ENCODE data around the gene PELI3.

PELI3 gene

DNA sequence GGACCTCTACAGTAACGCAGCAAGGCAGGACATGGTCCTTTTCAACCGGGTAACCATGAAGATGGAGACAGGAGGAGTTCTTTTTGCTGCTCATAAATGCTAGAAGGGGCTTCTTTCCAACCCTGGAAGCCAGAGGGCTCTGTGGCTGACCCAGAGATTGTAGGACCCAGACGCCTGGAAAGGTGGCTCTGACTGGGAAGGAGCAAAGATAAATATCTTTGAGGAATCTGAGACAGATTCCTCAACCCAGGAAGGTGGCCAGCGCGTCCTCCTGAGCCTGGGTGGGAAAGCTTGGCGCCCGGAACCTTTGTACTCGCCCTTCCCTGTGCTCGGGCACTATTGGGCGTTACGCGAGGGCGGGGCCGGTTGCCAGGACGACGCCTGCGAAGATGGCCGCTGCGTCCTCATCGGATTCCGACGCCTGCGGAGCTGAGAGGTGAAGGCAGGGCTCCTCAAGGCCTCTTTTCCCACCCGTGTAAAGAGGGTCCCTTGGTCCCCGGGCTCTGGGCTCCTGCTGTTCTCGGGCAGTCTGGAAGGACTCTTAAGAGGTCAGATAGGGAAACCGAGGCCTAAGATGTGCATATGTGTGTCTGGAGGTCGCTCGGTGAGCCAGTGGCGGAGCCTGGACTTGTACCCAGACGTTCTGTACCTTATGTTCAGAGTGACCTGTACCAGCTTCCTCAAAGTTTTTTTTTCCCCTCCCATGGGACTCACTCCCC is 43.7 kb downstream of the PELI3 start, which contains the start of gene BBS1:
Gene BBS1 (plus strand): TSS at position 365 of the 719 bp plus-strand sequence. CDS start 25 bp downstream, at position 390.
- DNase-seq: peak; percentile 72

DNA sequence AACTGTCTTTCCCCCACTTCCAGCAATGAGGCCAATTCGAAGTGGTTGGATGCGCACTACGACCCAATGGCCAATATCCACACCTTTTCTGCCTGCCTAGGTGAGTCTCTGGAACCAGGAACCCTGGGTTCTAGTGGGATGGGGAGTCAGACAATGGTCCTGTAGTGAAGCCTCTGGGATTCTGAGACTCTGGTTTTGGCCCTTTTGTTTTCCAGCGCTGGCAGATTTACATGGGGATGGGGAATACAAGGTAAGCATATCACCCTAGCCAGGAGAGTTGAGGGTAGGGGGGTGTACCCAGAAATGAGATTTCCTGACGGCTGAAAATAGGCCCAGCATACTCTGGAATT is 44.3 kb downstream of the PELI3 start:
- no peak for DNase-seq

- no peak for DNase-seq
Observed at GRCh38 chr11:66523611-66524010, 56.9 kb downstream of the PELI3 start.

DNA sequence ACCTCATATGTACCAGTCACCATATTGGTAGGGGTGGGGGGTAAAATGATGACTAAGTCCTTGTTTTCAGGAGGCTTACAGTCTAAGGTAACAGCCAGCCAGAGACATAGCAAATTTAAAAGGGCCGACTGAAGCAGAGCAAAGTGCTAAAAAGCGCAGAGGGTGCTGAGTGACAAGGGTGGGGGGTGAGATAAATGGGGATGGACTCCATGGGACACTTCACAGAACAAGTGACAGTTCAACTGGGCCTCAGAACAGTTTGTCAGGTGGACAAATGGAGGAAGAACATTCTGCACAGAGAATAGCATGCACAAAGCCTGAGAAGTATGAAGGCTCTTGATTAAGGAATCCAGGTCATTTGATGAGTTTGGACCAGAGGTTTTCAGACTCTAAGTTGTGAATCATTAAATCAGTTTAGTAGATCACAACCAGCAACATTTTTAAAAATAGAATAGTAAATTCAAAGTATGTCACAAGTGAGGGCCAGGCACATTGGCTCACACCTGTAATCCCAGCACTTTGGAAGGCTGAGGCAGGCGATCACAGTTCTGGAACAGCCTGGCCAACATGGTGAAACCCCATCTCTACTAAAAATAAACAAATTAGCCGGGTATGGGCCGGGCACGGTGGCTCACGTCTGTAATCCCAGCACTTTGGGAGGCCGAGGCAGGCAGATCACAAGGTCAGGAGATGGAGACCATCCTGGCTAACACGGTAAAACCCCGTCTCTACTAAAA is 57.8 kb downstream of the PELI3 start:
- no peak for DNase-seq
